Lower leg skin (tissue), 3 donors: ENCODE measurements around the gene TSEN54.

ENCODE experiments used
- CTCF ChIP-seq, 3 donors: fragments of 450-650 bp; IDR thresholded peaks; one replicate each; pipeline ENCODE4 v1.5.1; 2016; ENCODE audit warnings: antibody characterized with exemption in 3 of 3, mild to moderate bottlenecking in 3 of 3, moderate library complexity in 2 of 3
- POLR2A ChIP-seq, 2 donors: fragments of 450-650 bp; IDR thresholded peaks; one replicate each; pipeline ENCODE4 v1.6.1; 2016 to 2017; ENCODE audit warnings: antibody characterized with exemption in 2 of 2, mild to moderate bottlenecking in 1 of 2, moderate library complexity in 1 of 2

- TF ChIP-seq CTCF (IDR thresholded peaks at IDR 0.05) (no peak), POLR2A (IDR thresholded peaks at IDR 0.05) (no peak)
Observed at GRCh38 chr17:75486951-75487350, 29.4 kb upstream of the TSEN54 start.
